ENCODE measurements around the gene KBTBD4.
A peak's percentile ranks its signal among the peaks of the same experiment; 100 is the strongest.

KBTBD4 gene

GRCh38 chr11:47587723-47588326 lies 9.1 kb upstream of the KBTBD4 start:
- Mint-ChIP-seq H3K4me1 (no peaks in the 10 kb centered on the region), H3K27ac (ENCODE audit: low read depth) (no peak overlapping the region), H3K36me3 (ENCODE audit: insufficient read depth) (peaks cover 20% of the 10 kb centered on the region), H3K4me3 (no peak overlapping the region), H3K9me3 (no peaks in the 10 kb centered on the region), H3K27me3 (peaks cover 5% of the 10 kb centered on the region)
- DNase-seq (ENCODE audit: low spot score in 2 of 2) (no peak), ATAC-seq (replicated peaks; ENCODE audit: extremely low read depth, poor library complexity, severe bottlenecking) (no peak)

- Mint-ChIP-seq H3K4me1 (no peaks in the 10 kb centered on the region), H3K9me3 (no peaks in the 10 kb centered on the region), H3K27ac (ENCODE audit: low read depth) (no peak overlapping the region), H3K27me3 (no peaks in the 10 kb centered on the region), H3K36me3 (ENCODE audit: insufficient read depth) (peaks cover 23% of the 10 kb centered on the region), H3K4me3 (no peak overlapping the region)
- ATAC-seq (replicated peaks; ENCODE audit: extremely low read depth, poor library complexity, severe bottlenecking) (no peak), DNase-seq (ENCODE audit: low spot score in 2 of 2) (no peak)
Observed at GRCh38 chr11:47587039-47587716, 8.4 kb upstream of the KBTBD4 start.

- Mint-ChIP-seq H3K4me1 (no peaks in the 10 kb centered on the region), H3K27ac (ENCODE audit: low read depth) (no peak within 1 kb of the TSS), H3K4me3 (no peak within 1 kb of the TSS), H3K27me3 (no peaks in the 10 kb centered on the region), H3K36me3 (ENCODE audit: insufficient read depth) (peaks cover 27% of the 10 kb centered on the region), H3K9me3 (no peaks in the 10 kb centered on the region)
- DNase-seq (ENCODE audit: low spot score in 2 of 2) (no peak), ATAC-seq (replicated peaks; ENCODE audit: extremely low read depth, poor library complexity, severe bottlenecking) (no peak)
Observed at GRCh38 chr11:47586098-47586855, 7.5 kb upstream of the KBTBD4 start, which contains the start of gene FAM180B. Gene FAM180B, plus strand, starts transcription at chr11:47586678. Its CDS starts 91 bp downstream, at chr11:47586769.

- H3K27me3 Mint-ChIP-seq: no peaks in the 10 kb centered on the region
- H3K9me3 Mint-ChIP-seq: no peaks in the 10 kb centered on the region
- no peak for DNase-seq (ENCODE audit: low spot score in 2 of 2)
- H3K4me3 Mint-ChIP-seq: peak overlapping the region; percentile 4
- no peak overlapping the region for H3K27ac Mint-ChIP-seq (ENCODE audit: low read depth)
- no peak for ATAC-seq (replicated peaks; ENCODE audit: extremely low read depth, poor library complexity, severe bottlenecking)
- H3K4me1 Mint-ChIP-seq: peaks cover 16% of the 10 kb centered on the region
- peaks cover 34% of the 10 kb centered on the region for H3K36me3 Mint-ChIP-seq (ENCODE audit: insufficient read depth)
Observed at GRCh38 chr11:47583844-47584243, 5.1 kb upstream of the KBTBD4 start.

- ATAC-seq (replicated peaks; ENCODE audit: extremely low read depth, poor library complexity, severe bottlenecking) (no peak), DNase-seq (ENCODE audit: low spot score in 2 of 2) (no peak)
- peaks cover 52% of the 10 kb centered on the region for H3K36me3 Mint-ChIP-seq (ENCODE audit: insufficient read depth)
- H3K4me3 Mint-ChIP-seq: peak overlapping the region; percentile 92
- H3K27ac Mint-ChIP-seq (ENCODE audit: low read depth): peak overlapping the region; percentile 98
- no peaks in the 10 kb centered on the region for H3K9me3 Mint-ChIP-seq
- peaks cover 30% of the 10 kb centered on the region for H3K4me1 Mint-ChIP-seq
- H3K27me3 Mint-ChIP-seq: no peaks in the 10 kb centered on the region
Observed at GRCh38 chr11:47577460-47578041, 1.2 kb downstream of the KBTBD4 start.

- no peak overlapping the region for H3K4me3 Mint-ChIP-seq
- no peak for DNase-seq (ENCODE audit: low spot score in 2 of 2)
- peaks cover 51% of the 10 kb centered on the region for H3K36me3 Mint-ChIP-seq (ENCODE audit: insufficient read depth)
- no peaks in the 10 kb centered on the region for H3K9me3 Mint-ChIP-seq
- peaks cover 10% of the 10 kb centered on the region for H3K4me1 Mint-ChIP-seq
- no peak overlapping the region for H3K27ac Mint-ChIP-seq (ENCODE audit: low read depth)
- no peak for ATAC-seq (replicated peaks; ENCODE audit: extremely low read depth, poor library complexity, severe bottlenecking)
- no peaks in the 10 kb centered on the region for H3K27me3 Mint-ChIP-seq
Observed at GRCh38 chr11:47573321-47573720, 5.4 kb downstream of the KBTBD4 start.

GRCh38 chr11:47572715-47573255 lies 6.0 kb downstream of the KBTBD4 start:
- no peaks in the 10 kb centered on the region for H3K9me3 Mint-ChIP-seq
- ATAC-seq (replicated peaks; ENCODE audit: extremely low read depth, poor library complexity, severe bottlenecking) (no peak), DNase-seq (ENCODE audit: low spot score in 2 of 2) (no peak)
- H3K4me3 Mint-ChIP-seq: no peak overlapping the region
- no peaks in the 10 kb centered on the region for H3K27me3 Mint-ChIP-seq
- peaks cover 10% of the 10 kb centered on the region for H3K4me1 Mint-ChIP-seq
- peaks cover 48% of the 10 kb centered on the region for H3K36me3 Mint-ChIP-seq (ENCODE audit: insufficient read depth)
- H3K27ac Mint-ChIP-seq (ENCODE audit: low read depth): no peak overlapping the region

- Mint-ChIP-seq H3K27ac (ENCODE audit: low read depth) (no peak overlapping the region), H3K27me3 (no peaks in the 10 kb centered on the region), H3K4me1 (peaks cover 6% of the 10 kb centered on the region), H3K4me3 (no peak overlapping the region), H3K9me3 (no peaks in the 10 kb centered on the region), H3K36me3 (ENCODE audit: insufficient read depth) (peaks cover 45% of the 10 kb centered on the region)
- DNase-seq (ENCODE audit: low spot score in 2 of 2) (no peak), ATAC-seq (replicated peaks; ENCODE audit: extremely low read depth, poor library complexity, severe bottlenecking) (no peak)
Observed at GRCh38 chr11:47571895-47572294, 6.9 kb downstream of the KBTBD4 start.

GRCh38 chr11:47571357-47571729 lies 7.4 kb downstream of the KBTBD4 start:
- Mint-ChIP-seq H3K36me3 (ENCODE audit: insufficient read depth) (peaks cover 41% of the 10 kb centered on the region), H3K27ac (ENCODE audit: low read depth) (no peak overlapping the region), H3K4me3 (no peak overlapping the region), H3K4me1 (peaks cover 11% of the 10 kb centered on the region), H3K9me3 (no peaks in the 10 kb centered on the region), H3K27me3 (no peaks in the 10 kb centered on the region)
- DNase-seq (ENCODE audit: low spot score in 2 of 2) (no peak), ATAC-seq (replicated peaks; ENCODE audit: extremely low read depth, poor library complexity, severe bottlenecking) (no peak)

- Mint-ChIP-seq H3K4me3 (no peak overlapping the region), H3K4me1 (peaks cover 16% of the 10 kb centered on the region), H3K36me3 (ENCODE audit: insufficient read depth) (peaks cover 39% of the 10 kb centered on the region), H3K27ac (ENCODE audit: low read depth) (no peak overlapping the region), H3K9me3 (no peaks in the 10 kb centered on the region), H3K27me3 (no peaks in the 10 kb centered on the region)
- DNase-seq (ENCODE audit: low spot score in 2 of 2) (no peak), ATAC-seq (replicated peaks; ENCODE audit: extremely low read depth, poor library complexity, severe bottlenecking) (no peak)
Observed at GRCh38 chr11:47570651-47571356, 8.0 kb downstream of the KBTBD4 start.

- no peaks in the 10 kb centered on the region for H3K27me3 Mint-ChIP-seq
- ATAC-seq (replicated peaks; ENCODE audit: extremely low read depth, poor library complexity, severe bottlenecking): no peak
- DNase-seq (ENCODE audit: low spot score in 2 of 2): no peak
- no peak overlapping the region for H3K4me3 Mint-ChIP-seq
- no peak overlapping the region for H3K27ac Mint-ChIP-seq (ENCODE audit: low read depth)
- H3K36me3 Mint-ChIP-seq (ENCODE audit: insufficient read depth): peaks cover 33% of the 10 kb centered on the region
- H3K4me1 Mint-ChIP-seq: peaks cover 21% of the 10 kb centered on the region
- no peaks in the 10 kb centered on the region for H3K9me3 Mint-ChIP-seq
Observed at GRCh38 chr11:47569646-47570045, 9.1 kb downstream of the KBTBD4 start.

- Mint-ChIP-seq H3K27ac (ENCODE audit: low read depth) (peak overlapping the region; percentile 70), H3K36me3 (ENCODE audit: insufficient read depth) (peaks cover 16% of the 10 kb centered on the region), H3K9me3 (no peaks in the 10 kb centered on the region), H3K4me1 (peaks cover 17% of the 10 kb centered on the region), H3K27me3 (no peaks in the 10 kb centered on the region), H3K4me3 (peak overlapping the region; percentile 81)
- ATAC-seq (replicated peaks; ENCODE audit: extremely low read depth, poor library complexity, severe bottlenecking) (no peak), DNase-seq (ENCODE audit: low spot score in 2 of 2) (no peak)
Observed at GRCh38 chr11:47566149-47566698, 12.5 kb downstream of the KBTBD4 start.
